IPS-11a (cell line): ENCODE data around the gene WDCP.
"Not testable (repeated sequence)": the region's sequence is repeated elsewhere in the genome, so short reads cannot be mapped to it uniquely, and the experiment has no call there.

Source experiments
- H3K4me3 ChIP-seq: one replicate; pipeline ENCODE4 v1.5.1; 2013; ENCODE audit warnings: low read depth, low read length, control low read depth

The WDCP gene

GRCh38 chr2:24046930-24047702 is at the start of gene WDCP:
WDCP (minus strand) TSS chr2:24047391; CDS start chr2:24039494, 7,897 bp downstream.
- peak within 1 kb of the TSS; percentile 86 for H3K4me3 ChIP-seq

GRCh38 chr2:24095171-24095677 is 48.0 kb upstream of the WDCP start:
- not testable (repeated sequence) for H3K4me3 ChIP-seq

GRCh38 chr2:24093270-24093669 is 46.1 kb upstream of the WDCP start:
- not testable (repeated sequence) for H3K4me3 ChIP-seq

- no peak overlapping the region for H3K4me3 ChIP-seq
Observed at GRCh38 chr2:24088821-24089359, 41.7 kb upstream of the WDCP start.

GRCh38 chr2:24087032-24087431 is 39.8 kb upstream of the WDCP start:
- no peak overlapping the region for H3K4me3 ChIP-seq

- no peak overlapping the region for H3K4me3 ChIP-seq
Observed at GRCh38 chr2:24086241-24086640, 39.0 kb upstream of the WDCP start.

- peak overlapping the region; percentile 73 for H3K4me3 ChIP-seq
Observed at GRCh38 chr2:24085200-24085489, 38.0 kb upstream of the WDCP start.

- peak within 1 kb of the TSS; percentile 73 for H3K4me3 ChIP-seq
Observed at GRCh38 chr2:24084386-24085199, 37.4 kb upstream of the WDCP start, which contains the start of gene TP53I3. TP53I3 (minus strand) TSS chr2:24084834; CDS start chr2:24084326, 508 bp downstream.

- peak overlapping the region; percentile 73 for H3K4me3 ChIP-seq
Observed at GRCh38 chr2:24083567-24084385, 36.6 kb upstream of the WDCP start.

GRCh38 chr2:24082787-24083566 is 35.8 kb upstream of the WDCP start:
- peak overlapping the region; percentile 73 for H3K4me3 ChIP-seq

GRCh38 chr2:24080701-24081100 is 33.5 kb upstream of the WDCP start:
- no peak overlapping the region for H3K4me3 ChIP-seq

- peak overlapping the region; percentile 36 for H3K4me3 ChIP-seq
Observed at GRCh38 chr2:24077879-24078278, 30.7 kb upstream of the WDCP start.

- peak overlapping the region; percentile 36 for H3K4me3 ChIP-seq
Observed at GRCh38 chr2:24077535-24077877, 30.3 kb upstream of the WDCP start.

GRCh38 chr2:24076849-24077534 is 29.8 kb upstream of the WDCP start:
- peak overlapping the region; percentile 36 for H3K4me3 ChIP-seq

- H3K4me3 ChIP-seq: peak within 1 kb of the TSS; percentile 98
Observed at GRCh38 chr2:24075915-24076848, 29.0 kb upstream of the WDCP start, which contains the start of gene SF3B6. SF3B6 (minus strand) TSS chr2:24076326; CDS start chr2:24076229, 97 bp downstream.

GRCh38 chr2:24075259-24075658 is 28.1 kb upstream of the WDCP start:
- H3K4me3 ChIP-seq: peak overlapping the region; percentile 98

GRCh38 chr2:24073816-24074215 is 26.6 kb upstream of the WDCP start:
- no peak overlapping the region for H3K4me3 ChIP-seq

GRCh38 chr2:24072259-24072658 is 25.1 kb upstream of the WDCP start:
- no peak overlapping the region for H3K4me3 ChIP-seq
